ENCODE data around the gene SCEL. TPM values are rescaled to one million over a fixed set of nuclear protein-coding genes. Genes with fewer than 3 reads are reported as not detected.

SCEL gene
- total and polyA plus RNA-seq, 12 donors = 0.07 to 7.7 (median 0.31) TPM; not detected in 7

DNA sequence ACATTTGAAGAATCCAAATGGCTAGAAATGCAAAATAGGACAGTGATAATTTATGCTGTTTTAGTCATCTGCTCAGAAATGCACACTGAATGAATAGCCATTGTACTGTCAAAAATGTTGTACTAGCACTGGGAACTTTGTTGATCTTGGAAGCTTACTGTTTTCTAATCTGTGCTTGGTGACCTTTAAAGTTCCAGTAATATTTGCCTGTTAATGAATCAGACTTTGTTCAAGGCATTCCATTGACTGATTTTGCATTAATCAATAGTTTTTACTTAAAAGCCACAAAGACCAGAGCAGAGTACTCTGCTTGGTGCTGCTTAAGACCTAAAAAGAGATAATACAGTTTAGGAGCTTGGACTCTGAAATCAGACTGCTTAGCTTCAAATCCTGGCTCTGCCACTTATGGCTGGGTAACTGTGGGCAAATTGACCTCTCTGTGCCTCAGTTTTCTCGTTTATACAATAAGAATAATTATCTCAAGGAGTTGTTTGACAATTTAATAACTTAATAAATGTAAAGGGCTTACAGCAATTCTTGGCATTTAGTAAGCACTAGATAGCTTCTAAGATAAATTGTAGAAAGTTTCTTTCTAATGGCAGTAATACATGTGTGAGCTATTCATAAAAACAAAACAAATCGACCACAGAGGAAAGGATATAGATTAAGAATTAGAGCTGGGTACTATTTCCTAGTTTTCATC, 157.4 kb downstream of the SCEL start:
- intact Hi-C loops (cut with DNase I) = no loop called here
- 22 to 34% (median 29%) methylated on average over 2 of the region's 2 CpGs for WGBS, 4 donors
- H3K9me3 ChIP-seq (replicated peaks in 1 of 3) = no peaks in the 10 kb centered on the region
- no peak overlapping the region for H3K4me3 ChIP-seq
- no peak for DNase-seq
- peak overlapping the region in 1 of 5 donors; percentile 23 for H3K27ac ChIP-seq
- H3K4me1 ChIP-seq (replicated peaks in 1 of 2) = peaks cover 0 to 17% of the 10 kb centered on the region in 2 donors
- no peaks in the 10 kb centered on the region for H3K36me3 ChIP-seq (replicated peaks in 1 of 2)
- TF ChIP-seq, protein P1, sequence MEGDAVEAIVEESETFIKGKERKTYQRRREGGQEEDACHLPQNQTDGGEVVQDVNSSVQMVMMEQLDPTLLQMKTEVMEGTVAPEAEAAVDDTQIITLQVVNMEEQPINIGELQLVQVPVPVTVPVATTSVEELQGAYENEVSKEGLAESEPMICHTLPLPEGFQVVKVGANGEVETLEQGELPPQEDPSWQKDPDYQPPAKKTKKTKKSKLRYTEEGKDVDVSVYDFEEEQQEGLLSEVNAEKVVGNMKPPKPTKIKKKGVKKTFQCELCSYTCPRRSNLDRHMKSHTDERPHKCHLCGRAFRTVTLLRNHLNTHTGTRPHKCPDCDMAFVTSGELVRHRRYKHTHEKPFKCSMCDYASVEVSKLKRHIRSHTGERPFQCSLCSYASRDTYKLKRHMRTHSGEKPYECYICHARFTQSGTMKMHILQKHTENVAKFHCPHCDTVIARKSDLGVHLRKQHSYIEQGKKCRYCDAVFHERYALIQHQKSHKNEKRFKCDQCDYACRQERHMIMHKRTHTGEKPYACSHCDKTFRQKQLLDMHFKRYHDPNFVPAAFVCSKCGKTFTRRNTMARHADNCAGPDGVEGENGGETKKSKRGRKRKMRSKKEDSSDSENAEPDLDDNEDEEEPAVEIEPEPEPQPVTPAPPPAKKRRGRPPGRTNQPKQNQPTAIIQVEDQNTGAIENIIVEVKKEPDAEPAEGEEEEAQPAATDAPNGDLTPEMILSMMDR (IDR thresholded peaks at IDR 0.05) = no peak
- TF ChIP-seq POLR2A (IDR thresholded peaks at IDR 0.05) = no peak
- H3K27me3 ChIP-seq = no peaks in the 10 kb centered on the region

DNA sequence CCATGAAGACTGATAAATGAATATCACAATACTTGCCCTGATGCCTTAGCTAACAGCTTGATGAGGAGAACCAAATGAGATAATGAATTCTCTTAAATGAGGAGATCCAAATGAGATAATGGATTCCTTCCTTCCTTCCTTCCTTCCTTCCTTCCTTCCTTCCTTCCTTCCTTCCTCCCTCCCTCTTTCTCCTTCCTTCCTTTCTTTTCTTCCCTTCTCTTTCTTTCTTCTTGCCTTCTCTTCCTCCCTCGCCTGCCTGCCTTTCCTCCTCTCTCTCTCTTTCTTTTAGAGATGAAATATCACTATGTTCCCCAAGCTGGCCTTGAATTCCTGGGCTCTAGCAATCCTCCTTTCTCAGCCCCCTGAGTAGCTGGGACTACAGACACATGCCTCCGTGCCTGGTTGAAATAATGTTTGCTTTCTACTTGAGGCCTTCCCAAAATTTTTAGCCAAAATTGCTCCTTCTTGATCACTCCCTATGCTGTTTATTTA, 158.0 kb downstream of the SCEL start:
- Histone ChIP-seq H3K4me1 (replicated peaks in 1 of 2) (peaks cover 0 to 17% of the 10 kb centered on the region in 2 donors), H3K4me3 (no peak overlapping the region), H3K27ac (no peak overlapping the region), H3K36me3 (replicated peaks in 1 of 2) (no peaks in the 10 kb centered on the region), H3K27me3 (no peaks in the 10 kb centered on the region), H3K9me3 (replicated peaks in 1 of 3) (no peaks in the 10 kb centered on the region)
- no peak for DNase-seq
- no peak for TF ChIP-seq POLR2A (IDR thresholded peaks at IDR 0.05)
- 72 to 81% (median 75%) methylated on average over 2 of the region's 2 CpGs for WGBS, 4 donors
- intact Hi-C loops (cut with DNase I) = no loop called here

Small RNA genes within 50 kb of the gene (small RNA-seq; reads per million reads assigned to genes)
- gene RNY3P7 (0 reads per million in 2 donors), gene SPTLC1P5 (0 reads per million in 2 donors)

Other genes starting within 250 kb of the SCEL start
- gene MYCBP2, start 208.6 kb upstream of the SCEL start, total RNA-seq = 100 to 1,000 TPM in 3 of 9 donors, 10 to 100 TPM in 6; 60.8 to 126 (median 78.0) TPM
- 10 to 100 TPM; 28.7 to 48.1 (median 44.9) TPM for gene MYCBP2, start 208.6 kb upstream of the SCEL start, polyA plus RNA-seq
- 10 to 100 TPM in 8 of 9 donors, 1 to 10 TPM in 1; 7.0 to 26.7 (median 14.9) TPM for gene SLAIN1, start 162.0 kb downstream of the SCEL start, total RNA-seq
- 10 to 100 TPM in 1 of 3 donors, 1 to 10 TPM in 2; 5.5 to 24.0 (median 9.0) TPM for gene SLAIN1, start 162.0 kb downstream of the SCEL start, polyA plus RNA-seq

Measured in adrenal gland (tissue), 12 donors.